Measurements from ENCODE around the gene GUCY2D.
A peak's percentile ranks its signal among the peaks of the same experiment; 100 is the strongest.

The GUCY2D gene

DNA sequence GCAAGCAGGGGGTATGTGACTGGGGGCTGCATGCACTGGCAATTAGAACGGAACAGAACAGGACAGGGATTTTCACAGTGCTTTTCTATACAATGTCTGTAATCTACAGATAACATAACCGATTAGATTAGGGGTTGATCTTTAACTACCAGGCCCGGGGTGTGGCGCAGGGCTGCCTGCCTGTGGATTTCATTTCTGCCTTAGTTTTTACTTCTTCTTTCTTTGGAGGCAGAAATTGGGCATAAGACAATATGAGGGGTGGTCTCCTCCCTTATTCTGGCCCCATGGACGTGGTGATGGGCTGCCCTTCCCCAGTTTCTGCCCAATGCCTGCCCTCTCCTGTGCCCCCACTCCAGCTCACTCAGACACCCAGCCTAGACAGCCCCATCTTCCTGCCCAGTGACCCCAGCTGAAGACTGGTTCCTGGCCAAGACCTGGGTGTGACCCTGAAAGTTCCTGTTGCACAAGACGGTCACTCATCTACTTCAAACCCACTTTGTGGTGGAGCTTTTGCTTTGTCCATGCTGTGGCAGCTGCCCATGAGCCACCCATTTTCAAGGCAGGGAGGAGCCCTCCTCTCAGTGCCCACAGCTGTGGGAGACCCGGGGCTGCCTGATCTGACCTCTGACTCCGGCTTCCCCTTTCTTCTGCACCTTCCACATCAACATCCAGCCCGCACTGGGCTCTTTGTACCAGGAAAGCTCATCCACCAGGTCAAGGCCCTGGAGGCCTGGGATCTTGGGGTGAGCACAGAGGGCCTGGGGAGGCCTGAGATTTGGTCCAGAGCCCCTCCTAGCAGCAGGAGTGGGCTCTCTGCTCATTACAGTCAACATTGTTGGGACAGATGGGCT lies 66.5 kb downstream of the GUCY2D start:
- peak; percentile 23 for DNase-seq

DNA sequence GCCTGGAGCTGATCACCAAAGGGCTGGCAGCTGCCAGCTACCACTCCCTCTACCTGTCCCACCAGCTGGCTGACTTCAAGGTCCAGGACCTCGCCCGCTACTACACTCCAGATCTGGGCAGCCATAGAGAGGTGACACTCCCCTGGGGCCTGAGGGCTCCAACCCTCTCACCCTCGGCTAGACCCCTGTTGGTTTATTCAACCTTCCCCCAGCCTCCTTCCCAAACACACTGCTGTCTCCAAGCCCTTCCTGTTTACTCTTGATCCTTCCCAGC lies 67.1 kb downstream of the GUCY2D start:
- DNase-seq, result no peak

All from OCI-M1 (cell line).